CD4-positive, alpha-beta T cell (primary cell): ENCODE measurements around the gene TLCD1. TPM values are rescaled to one million over a fixed set of nuclear protein-coding genes. Genes with fewer than 3 reads are reported as not detected.

Experiments
- ATAC-seq: fragments of 200-7000 bp; cut with Tn5 transposase; one replicate; pipeline ENCODE4 v1.10.0; 2022; ENCODE audit warnings: mild to moderate bottlenecking; ENCODE audit not compliant: poor library complexity
- CTCF ChIA-PET: fragments of 350-600 bp; sonication (Branson Sonifier 250); formaldehyde crosslinking; loops from one replicate; lab custom pipeline; 2021; ENCODE audit warnings: antibody characterized with exemption, inconsistent platforms; lab: Charles Lee
- POLR2A ChIA-PET: fragments of 350-600 bp; sonication (Branson Sonifier 250); formaldehyde crosslinking; loops from one replicate; lab custom pipeline; 2021; ENCODE audit warnings: antibody characterized with exemption, inconsistent platforms; lab: Charles Lee
- DNase-seq, 14 experiments: peaks; one replicate each; pipeline ENCODE4 v3.0.0-alpha.2; 2013 to 2020; ENCODE audit warnings: mixed read lengths in 2 of 14
- H3K27ac ChIP-seq, 2 donors: one replicate each; pipeline versions ENCODE4 v1.5.1 to v1.7.0; 2013; ENCODE audit warnings: low read length in 2 of 2, low read depth in 1 of 2, mild to moderate bottlenecking in 1 of 2
- H3K27me3 ChIP-seq, 2 experiments: 1 replicate in 1 of 2; 2 replicates in 1 of 2; pipeline versions ENCODE4 v1.6.1 to v1.7.0; 2013; ENCODE audit warnings: low read length in 2 of 2, control low read depth in 1 of 2, mild to moderate bottlenecking in 1 of 2, moderate library complexity in 1 of 2; ENCODE audit not compliant: insufficient read depth in 2 of 2, control insufficient read depth in 1 of 2
- H3K36me3 ChIP-seq: one replicate; pipeline ENCODE4 v1.6.1; 2013; ENCODE audit warnings: low read length, control low read depth; ENCODE audit not compliant: insufficient read depth
- H3K4me1 ChIP-seq: one replicate; pipeline ENCODE4 v1.6.1; 2013; ENCODE audit warnings: low read length, control low read depth; ENCODE audit not compliant: insufficient read depth
- H3K4me3 ChIP-seq: one replicate; pipeline ENCODE4 v1.5.1; 2013; ENCODE audit warnings: mild to moderate bottlenecking, low read length, moderate library complexity
- H3K9me3 ChIP-seq, 2 experiments: 1 replicate in 1 of 2; 2 replicates in 1 of 2; pipeline versions ENCODE4 v1.6.1 to v1.7.0; 2013; ENCODE audit warnings: low read length in 2 of 2, mild to moderate bottlenecking in 2 of 2, control low read depth in 1 of 2, moderate library complexity in 1 of 2; ENCODE audit not compliant: control insufficient read depth in 1 of 2, insufficient read depth in 1 of 2
- H3K27ac Mint-ChIP-seq: one replicate; pipeline ENCODE4 v1.8.0; 2020; ENCODE audit warnings: mixed read lengths
- H3K27me3 Mint-ChIP-seq: one replicate; pipeline ENCODE4 v1.8.0; 2021; ENCODE audit warnings: mixed read lengths
- H3K36me3 Mint-ChIP-seq: one replicate; pipeline ENCODE4 v1.8.0; 2021; ENCODE audit warnings: low read depth, mixed read lengths
- H3K4me1 Mint-ChIP-seq: one replicate; pipeline ENCODE4 v1.8.0; 2021; ENCODE audit warnings: low read depth, mixed read lengths
- H3K4me3 Mint-ChIP-seq: one replicate; pipeline ENCODE4 v1.8.0; 2020; ENCODE audit warnings: mild to moderate bottlenecking, mixed read lengths
- H3K9me3 Mint-ChIP-seq: one replicate; pipeline ENCODE4 v1.8.0; 2020; ENCODE audit warnings: mixed read lengths
- intact Hi-C, 2 experiments: fragments of 100-400 bp; cut with DNase I in 1 of 2; cut with micrococcal nuclease in 1 of 2; formaldehyde crosslinking; loops; one replicate each; pipeline versions ENCODE4 v1.15.1 to v1.9.0; 2023 to 2025; cut with DNase I, micrococcal nuclease
- total RNA-seq, 174 experiments: library from RNA in 2 of 174; stranded (reverse) in 2 of 174; gene quantifications; one replicate each; pipeline ENCODE4 v1.2.3 and lab custom pipeline; 2021 to 2026
- TF ChIP-seq, protein P1 (sequence below): fragments of 200-600 bp; IDR thresholded peaks from one replicate; pipeline ENCODE4 v1.8.0; 2022; ENCODE audit warnings: antibody characterized with exemption, mild to moderate bottlenecking

Gene TLCD1
- total RNA-seq, 2 experiments from 2014 or later, result 0.39 to 0.60 TPM

DNA sequence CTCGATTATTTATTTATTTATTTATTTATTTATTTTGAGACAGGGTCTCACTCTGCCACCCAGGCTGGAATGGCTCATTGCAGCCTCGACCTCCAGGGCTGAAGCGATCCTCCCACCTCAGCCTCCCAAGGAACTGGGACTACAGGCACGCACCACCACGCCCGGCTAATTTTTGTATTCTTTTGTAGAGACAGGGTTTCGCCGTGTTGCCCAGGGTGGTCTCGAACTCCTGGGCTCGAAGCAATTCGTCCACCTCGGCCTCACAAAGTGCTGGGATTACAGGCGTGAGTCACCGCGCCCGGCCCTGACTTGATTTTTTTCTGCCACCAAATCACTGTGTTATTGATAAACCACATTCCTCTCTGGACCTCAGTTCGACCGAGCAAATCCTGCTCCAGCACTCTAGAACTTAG is 7.0 kb downstream of the TLCD1 start:
- peaks cover 52% of the 10 kb centered on the region for H3K4me1 Mint-ChIP-seq
- no peak for DNase-seq
- H3K4me3 Mint-ChIP-seq, result peak overlapping the region; percentile 97
- ATAC-seq, result no peak
- TF ChIP-seq, protein P1, sequence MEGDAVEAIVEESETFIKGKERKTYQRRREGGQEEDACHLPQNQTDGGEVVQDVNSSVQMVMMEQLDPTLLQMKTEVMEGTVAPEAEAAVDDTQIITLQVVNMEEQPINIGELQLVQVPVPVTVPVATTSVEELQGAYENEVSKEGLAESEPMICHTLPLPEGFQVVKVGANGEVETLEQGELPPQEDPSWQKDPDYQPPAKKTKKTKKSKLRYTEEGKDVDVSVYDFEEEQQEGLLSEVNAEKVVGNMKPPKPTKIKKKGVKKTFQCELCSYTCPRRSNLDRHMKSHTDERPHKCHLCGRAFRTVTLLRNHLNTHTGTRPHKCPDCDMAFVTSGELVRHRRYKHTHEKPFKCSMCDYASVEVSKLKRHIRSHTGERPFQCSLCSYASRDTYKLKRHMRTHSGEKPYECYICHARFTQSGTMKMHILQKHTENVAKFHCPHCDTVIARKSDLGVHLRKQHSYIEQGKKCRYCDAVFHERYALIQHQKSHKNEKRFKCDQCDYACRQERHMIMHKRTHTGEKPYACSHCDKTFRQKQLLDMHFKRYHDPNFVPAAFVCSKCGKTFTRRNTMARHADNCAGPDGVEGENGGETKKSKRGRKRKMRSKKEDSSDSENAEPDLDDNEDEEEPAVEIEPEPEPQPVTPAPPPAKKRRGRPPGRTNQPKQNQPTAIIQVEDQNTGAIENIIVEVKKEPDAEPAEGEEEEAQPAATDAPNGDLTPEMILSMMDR, result no peak
- Histone ChIP-seq H3K4me1 (peaks cover 62% of the 10 kb centered on the region), H3K27me3 (peaks cover 17 to 21% of the 10 kb centered on the region in 2 experiments), H3K9me3 (peaks cover 0 to 8% of the 10 kb centered on the region in 2 experiments), H3K4me3 (peak overlapping the region; percentile 88), H3K36me3 (peaks cover 34% of the 10 kb centered on the region), H3K27ac (peak overlapping the region; percentile 92 to 95)
- intact Hi-C loops, result loop anchor here (2.0 to 10.0 kb wide), 4 partner anchors 56 to 364 kb away; partner anchors contain the start of genes DHRS13 (in 1 of the 2), PHF12 (in 1 of the 2), POLDIP2 (in 1 of the 2) and SUPT6H (in 1 of the 2)
- H3K36me3 Mint-ChIP-seq, result peaks cover 43% of the 10 kb centered on the region
- H3K27me3 Mint-ChIP-seq, result peaks cover 35% of the 10 kb centered on the region
- H3K9me3 Mint-ChIP-seq, result no peaks in the 10 kb centered on the region
- H3K27ac Mint-ChIP-seq, result peak overlapping the region; percentile 95
- ChIA-PET CTCF (interaction anchor here (1.1 to 3.4 kb wide), 6 partner anchors 8 to 72 kb away, joined by 4 to 21 read pairs (median 9); partner anchors contain the start of genes NEK8, PROCA1, SDF2 and SUPT6H), POLR2A (interaction anchor here (0.6 to 4.1 kb wide), 28 partner anchors 9 to 421 kb away, joined by 3 to 110 read pairs (median 8); partner anchors contain the start of genes BLTP2, FAM222B, FLOT2 and IFT20)

- peaks cover 17 to 21% of the 10 kb centered on the region in 2 experiments for H3K27me3 ChIP-seq
- TF ChIP-seq, protein P1, result no peak
- H3K4me1 ChIP-seq, result peaks cover 62% of the 10 kb centered on the region
- CTCF ChIA-PET, result interaction anchor here (3.4 kb wide), 1 partner anchor 72 kb away, joined by 11 read pairs; no protein-coding TSS in a partner anchor
- Mint-ChIP-seq H3K36me3 (peaks cover 37% of the 10 kb centered on the region), H3K9me3 (no peaks in the 10 kb centered on the region), H3K4me3 (peak overlapping the region; percentile 79), H3K4me1 (peaks cover 46% of the 10 kb centered on the region), H3K27ac (peak overlapping the region; percentile 79), H3K27me3 (peaks cover 35% of the 10 kb centered on the region)
- intact Hi-C loops, result loop anchor here (2.0 to 10.0 kb wide), 4 partner anchors 56 to 364 kb away; partner anchors contain the start of genes DHRS13 (in 1 of the 2), PHF12 (in 1 of the 2), POLDIP2 (in 1 of the 2) and SUPT6H (in 1 of the 2)
- DNase-seq (no peak), ATAC-seq (no peak)
- H3K27ac ChIP-seq, result no peak overlapping the region
- no peak overlapping the region for H3K4me3 ChIP-seq
- H3K36me3 ChIP-seq, result peaks cover 29% of the 10 kb centered on the region
- POLR2A ChIA-PET, result interaction anchor here (1.1 to 4.1 kb wide), 8 partner anchors 8 to 233 kb away, joined by 7 to 110 read pairs (median 25); partner anchors contain the start of genes BLTP2, FLOT2, NEK8 and PHF12
- H3K9me3 ChIP-seq, result peaks cover 0 to 8% of the 10 kb centered on the region in 2 experiments
These were observed 7.6 kb downstream of the TLCD1 start for GRCh38 chr17:28718333-28719020.

- H3K27me3 ChIP-seq, result peaks cover 17 to 21% of the 10 kb centered on the region in 2 experiments
- intact Hi-C loops, result loop anchor here (2.0 to 10.0 kb wide), 4 partner anchors 55 to 363 kb away; partner anchors contain the start of genes DHRS13 (in 1 of the 2), PHF12 (in 1 of the 2), POLDIP2 (in 1 of the 2) and SUPT6H (in 1 of the 2)
- no peak within 1 kb of the TSS for H3K27ac ChIP-seq
- H3K27me3 Mint-ChIP-seq, result peaks cover 35% of the 10 kb centered on the region
- ChIA-PET POLR2A (interaction anchor here (2.2 kb wide), 1 partner anchor 10 kb away, joined by 13 read pairs; the partner anchor contains the start of gene NEK8), CTCF (no interaction called here)
- TF ChIP-seq, protein P1, result no peak
- H3K9me3 Mint-ChIP-seq, result no peaks in the 10 kb centered on the region
- peak within 1 kb of the TSS; percentile 79 for H3K27ac Mint-ChIP-seq
- DNase-seq (peak in 6 of 14 experiments; percentile 12 to 60 (median 43)), ATAC-seq (no peak)
- H3K4me3 Mint-ChIP-seq, result peak within 1 kb of the TSS; percentile 79
- peaks cover 55% of the 10 kb centered on the region for H3K4me1 ChIP-seq
- peaks cover 21% of the 10 kb centered on the region for H3K36me3 ChIP-seq
- H3K4me1 Mint-ChIP-seq, result peaks cover 41% of the 10 kb centered on the region
- H3K9me3 ChIP-seq, result peaks cover 0 to 8% of the 10 kb centered on the region in 2 experiments
- H3K36me3 Mint-ChIP-seq, result peaks cover 30% of the 10 kb centered on the region
- peak within 1 kb of the TSS; percentile 36 for H3K4me3 ChIP-seq
These were observed 8.3 kb downstream of the TLCD1 start, which contains the start of gene RAB34 for GRCh38 chr17:28717578-28718332. RAB34 (minus strand) TSS chr17:28717868; CDS start chr17:28717266, 602 bp downstream.
